Gastroesophageal sphincter (tissue), 3 donors: ENCODE data around the gene KCNC4.

Experiments
- POLR2A ChIP-seq, 2 donors: fragments of 450-650 bp; IDR thresholded peaks; one replicate each; pipeline ENCODE4 v1.6.1; 2017; ENCODE audit warnings: antibody characterized with exemption in 2 of 2, mild to moderate bottlenecking in 2 of 2, moderate library complexity in 1 of 2
- POLR2AphosphoS5 ChIP-seq: sonication (generic); formaldehyde crosslinking; IDR thresholded peaks from one replicate; pipeline ENCODE4 v1.6.1; 2017; ENCODE audit warnings: antibody characterized with exemption
- TF ChIP-seq, protein P1 (sequence below), 4 experiments: fragments of 200-600 bp in 2 of 4; fragments of 450-650 bp in 2 of 4; sonication (generic) in 1 of 4; IDR thresholded peaks; one replicate each; pipeline ENCODE4 v1.5.1; 2017 to 2019; ENCODE audit warnings: antibody characterized with exemption in 4 of 4, mild to moderate bottlenecking in 2 of 4, moderate library complexity in 2 of 4

- TF ChIP-seq, protein P1, sequence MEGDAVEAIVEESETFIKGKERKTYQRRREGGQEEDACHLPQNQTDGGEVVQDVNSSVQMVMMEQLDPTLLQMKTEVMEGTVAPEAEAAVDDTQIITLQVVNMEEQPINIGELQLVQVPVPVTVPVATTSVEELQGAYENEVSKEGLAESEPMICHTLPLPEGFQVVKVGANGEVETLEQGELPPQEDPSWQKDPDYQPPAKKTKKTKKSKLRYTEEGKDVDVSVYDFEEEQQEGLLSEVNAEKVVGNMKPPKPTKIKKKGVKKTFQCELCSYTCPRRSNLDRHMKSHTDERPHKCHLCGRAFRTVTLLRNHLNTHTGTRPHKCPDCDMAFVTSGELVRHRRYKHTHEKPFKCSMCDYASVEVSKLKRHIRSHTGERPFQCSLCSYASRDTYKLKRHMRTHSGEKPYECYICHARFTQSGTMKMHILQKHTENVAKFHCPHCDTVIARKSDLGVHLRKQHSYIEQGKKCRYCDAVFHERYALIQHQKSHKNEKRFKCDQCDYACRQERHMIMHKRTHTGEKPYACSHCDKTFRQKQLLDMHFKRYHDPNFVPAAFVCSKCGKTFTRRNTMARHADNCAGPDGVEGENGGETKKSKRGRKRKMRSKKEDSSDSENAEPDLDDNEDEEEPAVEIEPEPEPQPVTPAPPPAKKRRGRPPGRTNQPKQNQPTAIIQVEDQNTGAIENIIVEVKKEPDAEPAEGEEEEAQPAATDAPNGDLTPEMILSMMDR (IDR thresholded peaks at IDR 0.05): no peak
- TF ChIP-seq POLR2A (IDR thresholded peaks at IDR 0.05) (no peak), POLR2AphosphoS5 (no peak)
Measured at GRCh38 chr1:110248746-110249145, 38.6 kb downstream of the KCNC4 start.
